Ishikawa (cell line): Measurements from ENCODE around the gene RABL6.

Experiments
- CEBPB ChIP-seq: IDR thresholded peaks from 2 replicates; pipeline ENCODE4 v1.6.1; 2012
- EP300 ChIP-seq: IDR thresholded peaks from 2 replicates; pipeline ENCODE4 v1.6.1; 2012; ENCODE audit warnings: borderline replicate concordance

DNA sequence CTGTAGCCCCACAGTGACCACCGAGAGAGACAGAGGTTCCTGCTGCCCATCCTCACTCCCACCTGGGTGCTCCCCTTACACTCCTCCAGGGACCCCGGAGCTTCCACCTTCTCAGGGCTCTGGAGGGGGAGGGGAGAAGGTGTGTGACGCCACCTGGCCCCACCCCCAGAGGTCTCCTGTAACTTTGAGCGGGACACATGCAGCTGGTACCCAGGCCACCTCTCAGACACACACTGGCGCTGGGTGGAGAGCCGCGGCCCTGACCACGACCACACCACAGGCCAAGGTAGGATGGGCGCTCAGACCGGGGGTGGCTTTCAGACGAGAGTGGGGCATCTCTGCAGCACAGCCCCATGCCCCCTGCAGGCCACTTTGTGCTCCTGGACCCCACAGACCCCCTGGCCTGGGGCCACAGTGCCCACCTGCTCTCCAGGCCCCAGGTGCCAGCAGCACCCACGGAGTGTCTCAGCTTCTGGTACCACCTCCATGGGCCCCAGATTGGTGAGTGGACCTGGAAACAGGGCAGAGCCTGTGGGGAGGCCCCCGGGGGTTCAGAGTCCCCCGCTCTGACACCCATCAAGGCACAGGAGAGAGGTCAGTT is 48.9 kb downstream of the RABL6 start:
- TF ChIP-seq CEBPB (no peak), EP300 (no peak)
